Body of pancreas (tissue), 4 donors: Measurements from ENCODE around the gene CHST9.

ENCODE experiments used
- POLR2A ChIP-seq, 3 donors: fragments of 450-650 bp; IDR thresholded peaks; one replicate each; pipeline ENCODE4 v1.6.1; 2016; ENCODE audit warnings: antibody characterized with exemption in 3 of 3, mild to moderate bottlenecking in 2 of 3
- TF ChIP-seq, protein P1 (sequence below), 7 experiments: fragments of 450-650 bp in 4 of 7; fragments of 200-600 bp in 3 of 7; sonication (generic) in 3 of 7; IDR thresholded peaks; one replicate each; pipeline ENCODE4 v1.5.1; 2016 to 2019; ENCODE audit warnings: antibody characterized with exemption in 7 of 7

DNA sequence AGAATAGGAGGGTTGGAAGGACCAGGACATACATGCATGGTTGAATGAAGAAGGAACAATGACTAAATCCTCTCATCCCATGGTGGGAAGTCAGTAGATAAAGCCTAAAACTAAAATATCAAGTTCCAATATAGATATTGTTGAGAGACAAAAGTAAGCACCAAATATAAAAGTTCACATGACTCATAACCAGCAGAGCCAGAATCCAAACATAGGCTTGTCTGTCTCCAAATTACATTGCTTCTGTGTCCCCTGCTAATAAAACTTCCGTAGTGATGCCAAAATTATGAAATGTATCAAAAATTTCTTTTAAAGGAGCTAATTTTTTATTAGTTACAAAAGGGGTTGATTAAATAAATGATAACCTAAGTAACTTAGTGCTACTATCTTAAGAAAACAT is 19.7 kb downstream of the CHST9 start:
- TF ChIP-seq, protein P1, sequence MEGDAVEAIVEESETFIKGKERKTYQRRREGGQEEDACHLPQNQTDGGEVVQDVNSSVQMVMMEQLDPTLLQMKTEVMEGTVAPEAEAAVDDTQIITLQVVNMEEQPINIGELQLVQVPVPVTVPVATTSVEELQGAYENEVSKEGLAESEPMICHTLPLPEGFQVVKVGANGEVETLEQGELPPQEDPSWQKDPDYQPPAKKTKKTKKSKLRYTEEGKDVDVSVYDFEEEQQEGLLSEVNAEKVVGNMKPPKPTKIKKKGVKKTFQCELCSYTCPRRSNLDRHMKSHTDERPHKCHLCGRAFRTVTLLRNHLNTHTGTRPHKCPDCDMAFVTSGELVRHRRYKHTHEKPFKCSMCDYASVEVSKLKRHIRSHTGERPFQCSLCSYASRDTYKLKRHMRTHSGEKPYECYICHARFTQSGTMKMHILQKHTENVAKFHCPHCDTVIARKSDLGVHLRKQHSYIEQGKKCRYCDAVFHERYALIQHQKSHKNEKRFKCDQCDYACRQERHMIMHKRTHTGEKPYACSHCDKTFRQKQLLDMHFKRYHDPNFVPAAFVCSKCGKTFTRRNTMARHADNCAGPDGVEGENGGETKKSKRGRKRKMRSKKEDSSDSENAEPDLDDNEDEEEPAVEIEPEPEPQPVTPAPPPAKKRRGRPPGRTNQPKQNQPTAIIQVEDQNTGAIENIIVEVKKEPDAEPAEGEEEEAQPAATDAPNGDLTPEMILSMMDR (IDR thresholded peaks at IDR 0.05), result no peak
- no peak for TF ChIP-seq POLR2A (IDR thresholded peaks at IDR 0.05)
